HEK293 (cell line): ENCODE measurements around the gene DIS3L2.

ENCODE experiments used
- CTCF ChIA-PET: fragments of 350-600 bp; formaldehyde crosslinking; extraction: SDS; loops from one replicate; lab custom pipeline; 2021; ENCODE audit warnings: antibody characterized with exemption; lab: Yijun Ruan, JAX
- POLR2A ChIA-PET: fragments of 300-600 bp; formaldehyde crosslinking; extraction: SDS; loops from one replicate; lab custom pipeline; 2020; ENCODE audit warnings: antibody characterized with exemption, inconsistent platforms; lab: Yijun Ruan, JAX
- H3K27ac ChIP-seq: fragments of 200-500 bp; sonication (Bioruptor generic); 2 replicates; pipeline ENCODE4 v1.5.1; 2014; ENCODE audit warnings: low read depth, low read length, control low read depth, inconsistent platforms; ENCODE audit errors: extremely low read depth
- H3K36me3 ChIP-seq, 2 experiments: fragments of 200-500 bp in 1 of 2; sonication (Bioruptor generic) in 1 of 2; 1 replicate in 1 of 2; 2 replicates in 1 of 2; pipeline ENCODE4 v1.5.1; 2014 to 2017; ENCODE audit warnings: inconsistent platforms in 2 of 2, low read length in 2 of 2; ENCODE audit not compliant: control insufficient read depth in 2 of 2, insufficient read depth in 1 of 2
- H3K4me1 ChIP-seq: fragments of 200-500 bp; sonication (Bioruptor generic); 2 replicates; pipeline ENCODE4 v1.5.1; 2014; ENCODE audit warnings: mild to moderate bottlenecking, low read length, inconsistent platforms; ENCODE audit not compliant: control insufficient read depth, insufficient read depth
- H3K4me3 ChIP-seq: 2 replicates; pipeline ENCODE4 v1.5.1; 2011; ENCODE audit warnings: low read depth, mild to moderate bottlenecking, control low read depth, low read length, moderate library complexity
- H3K9me3 ChIP-seq: fragments of 200-500 bp; sonication (Bioruptor generic); 2 replicates; pipeline ENCODE4 v1.5.1; 2014; ENCODE audit warnings: low read depth, low read length, inconsistent platforms; ENCODE audit not compliant: control insufficient read depth, insufficient read depth
- BCL11A ChIP-seq: fragments of 450-650 bp; formaldehyde crosslinking; IDR thresholded peaks from 2 replicates; pipeline ENCODE4 v1.5.1; 2016; ENCODE audit warnings: low read depth, missing biosample characterization, missing genetic modification characterization
- BCL11B ChIP-seq: fragments of 450-650 bp; formaldehyde crosslinking; IDR thresholded peaks from 2 replicates; pipeline ENCODE4 v1.5.1; 2016; ENCODE audit warnings: low read depth, missing biosample characterization, missing genetic modification characterization
- EGR2 ChIP-seq: fragments of 450-650 bp; formaldehyde crosslinking; IDR thresholded peaks from 2 replicates; pipeline ENCODE4 v1.5.1; 2016; ENCODE audit warnings: low read depth, missing biosample characterization, missing genetic modification characterization
- GLI4 ChIP-seq: fragments of 450-650 bp; formaldehyde crosslinking; IDR thresholded peaks from 2 replicates; pipeline ENCODE4 v1.5.1; 2016; ENCODE audit warnings: missing biosample characterization, missing genetic modification characterization
- INSM2 ChIP-seq: fragments of 450-650 bp; formaldehyde crosslinking; IDR thresholded peaks from 2 replicates; pipeline ENCODE4 v1.5.1; 2016; ENCODE audit warnings: missing biosample characterization, missing genetic modification characterization
- PRDM4 ChIP-seq: fragments of 450-650 bp; formaldehyde crosslinking; IDR thresholded peaks from 2 replicates; pipeline ENCODE4 v1.5.1; 2017; ENCODE audit warnings: missing biosample characterization, missing genetic modification characterization
- SCRT1 ChIP-seq: fragments of 450-650 bp; formaldehyde crosslinking; IDR thresholded peaks from 2 replicates; pipeline ENCODE4 v1.5.1; 2016; ENCODE audit warnings: missing biosample characterization, missing genetic modification characterization, borderline replicate concordance
- ZBTB44 ChIP-seq: fragments of 450-650 bp; IDR thresholded peaks from 2 replicates; pipeline ENCODE4 v1.5.1; 2018; ENCODE audit warnings: missing biosample characterization, mild to moderate bottlenecking, missing genetic modification characterization
- ZIC2 ChIP-seq: fragments of 450-650 bp; formaldehyde crosslinking; IDR thresholded peaks from 2 replicates; pipeline ENCODE4 v1.5.1; 2016; ENCODE audit warnings: missing biosample characterization, missing genetic modification characterization
- ZNF114 ChIP-seq: fragments of 450-650 bp; formaldehyde crosslinking; IDR thresholded peaks from 2 replicates; pipeline ENCODE4 v1.5.0; 2017; ENCODE audit warnings: missing biosample characterization, missing genetic modification characterization
- ZNF140 ChIP-seq: fragments of 450-650 bp; formaldehyde crosslinking; IDR thresholded peaks from 2 replicates; pipeline ENCODE4 v1.5.1; 2016; ENCODE audit warnings: missing biosample characterization, missing genetic modification characterization
- ZNF19 ChIP-seq: fragments of 450-650 bp; formaldehyde crosslinking; IDR thresholded peaks from 2 replicates; pipeline ENCODE4; 2016; ENCODE audit warnings: missing biosample characterization, missing genetic modification characterization, low read depth
- ZNF2 ChIP-seq: fragments of 450-650 bp; formaldehyde crosslinking; IDR thresholded peaks from 2 replicates; pipeline ENCODE4 v1.5.1; 2016; ENCODE audit warnings: missing biosample characterization, missing genetic modification characterization
- ZNF239 ChIP-seq: fragments of 450-650 bp; formaldehyde crosslinking; IDR thresholded peaks from 2 replicates; pipeline ENCODE4 v1.5.1; 2016; ENCODE audit warnings: missing biosample characterization, missing genetic modification characterization
- ZNF26 ChIP-seq: fragments of 450-650 bp; formaldehyde crosslinking; IDR thresholded peaks from 2 replicates; pipeline ENCODE4 v1.5.1; 2016; ENCODE audit warnings: missing biosample characterization, missing genetic modification characterization
- ZNF37A ChIP-seq: fragments of 450-650 bp; IDR thresholded peaks from 2 replicates; pipeline ENCODE4 v1.5.1; 2018; ENCODE audit warnings: missing biosample characterization, missing genetic modification characterization
- ZNF394 ChIP-seq: fragments of 450-650 bp; formaldehyde crosslinking; IDR thresholded peaks from 2 replicates; pipeline ENCODE4 v1.5.1; 2016; ENCODE audit warnings: missing biosample characterization, missing genetic modification characterization, mild to moderate bottlenecking, moderate library complexity, borderline replicate concordance
- ZNF473 ChIP-seq: fragments of 450-650 bp; formaldehyde crosslinking; IDR thresholded peaks from 2 replicates; pipeline ENCODE4 v1.5.1; 2017; ENCODE audit warnings: missing biosample characterization, missing genetic modification characterization
- ZNF48 ChIP-seq: fragments of 450-650 bp; formaldehyde crosslinking; IDR thresholded peaks from 2 replicates; pipeline ENCODE4 v1.5.1; 2016; ENCODE audit warnings: missing biosample characterization, missing genetic modification characterization
- ZNF521 ChIP-seq: fragments of 450-650 bp; formaldehyde crosslinking; IDR thresholded peaks from 2 replicates; pipeline ENCODE4 v1.5.1; 2017; ENCODE audit warnings: missing biosample characterization, mild to moderate bottlenecking, missing genetic modification characterization
- ZNF560 ChIP-seq: fragments of 450-650 bp; formaldehyde crosslinking; IDR thresholded peaks from 2 replicates; pipeline ENCODE4 v1.5.1; 2017; ENCODE audit warnings: missing biosample characterization, missing genetic modification characterization, borderline replicate concordance
- ZNF571 ChIP-seq: fragments of 450-650 bp; formaldehyde crosslinking; IDR thresholded peaks from 2 replicates; pipeline ENCODE4 v1.5.0; 2017; ENCODE audit warnings: missing biosample characterization, missing genetic modification characterization
- ZNF654 ChIP-seq: fragments of 450-650 bp; formaldehyde crosslinking; IDR thresholded peaks from 2 replicates; pipeline ENCODE4 v1.5.1; 2016; ENCODE audit warnings: low read depth, missing biosample characterization, missing genetic modification characterization
- ZNF677 ChIP-seq: fragments of 450-650 bp; IDR thresholded peaks from 2 replicates; pipeline ENCODE4 v1.5.0; 2018; ENCODE audit warnings: missing biosample characterization, mild to moderate bottlenecking, missing genetic modification characterization, moderate library complexity
- ZXDB ChIP-seq: fragments of 450-650 bp; formaldehyde crosslinking; IDR thresholded peaks from 2 replicates; pipeline ENCODE4 v1.5.1; 2016; ENCODE audit warnings: missing biosample characterization, missing genetic modification characterization

Gene DIS3L2

GRCh38 chr2:232296776-232297525 lies 335.4 kb downstream of the DIS3L2 start:
- POLR2A ChIA-PET: interaction anchor here (0.8 kb wide), 1 partner anchor 396 kb away, joined by 4 read pairs; no protein-coding TSS in a partner anchor
- Histone ChIP-seq H3K4me1 (peaks cover 5% of the 10 kb centered on the region), H3K9me3 (no peaks in the 10 kb centered on the region), H3K4me3 (no peak overlapping the region), H3K36me3 (no peaks in the 10 kb centered on the region), H3K27ac (no peak overlapping the region)
- TF ChIP-seq ZNF114 (no peak), ZNF677 (tag by site-specific recombination) (no peak), ZBTB44 (tag by site-specific recombination) (no peak)
- CTCF ChIA-PET: no interaction called here

GRCh38 chr2:232299084-232299483 lies 337.6 kb downstream of the DIS3L2 start:
- TF ChIP-seq ZNF48 (tag by site-specific recombination) (no peak), BCL11B (tag by site-specific recombination) (no peak), ZNF140 (no peak), ZNF654 (no peak), GLI4 (no peak), SCRT1 (tag by site-specific recombination) (no peak), ZNF521 (tag by site-specific recombination) (no peak), ZNF473 (tag by site-specific recombination) (no peak), ZNF239 (tag by site-specific recombination) (no peak), ZNF19 (no peak), INSM2 (tag by site-specific recombination) (no peak), ZNF26 (tag by site-specific recombination) (no peak), EGR2 (no peak)
- TF ChIP-seq, all 188 proteins: peak for 0
- Histone ChIP-seq H3K4me1 (peaks cover 5% of the 10 kb centered on the region; the same call in 1 of the 2 replicates), H3K27ac (no peak overlapping the region), H3K36me3 (no peaks in the 10 kb centered on the region), H3K4me3 (no peak overlapping the region), H3K9me3 (no peaks in the 10 kb centered on the region)
- POLR2A ChIA-PET: no interaction called here
- CTCF ChIA-PET: interaction anchor here (1.0 kb wide), 2 partner anchors 12 to 393 kb away, joined by 3 read pairs; no protein-coding TSS in a partner anchor

- ChIA-PET CTCF (interaction anchor here (0.7 kb wide), 2 partner anchors 10 to 158 kb away, joined by 3 read pairs; no protein-coding TSS in a partner anchor), POLR2A (no interaction called here)
- H3K4me1 ChIP-seq: peaks cover 5% of the 10 kb centered on the region; the same call in 1 of the 2 replicates
- H3K9me3 ChIP-seq: no peaks in the 10 kb centered on the region
- no peak overlapping the region for H3K27ac ChIP-seq
- H3K4me3 ChIP-seq: no peak overlapping the region
- no peaks in the 10 kb centered on the region for H3K36me3 ChIP-seq
- no peak for TF ChIP-seq BCL11A
- TF ChIP-seq ZIC2: no peak
- TF ChIP-seq ZNF37A (tag by site-specific recombination): no peak
- no peak for TF ChIP-seq PRDM4 (tag by site-specific recombination)
- TF ChIP-seq ZNF394 (tag by site-specific recombination): no peak
- no peak for TF ChIP-seq ZNF560
- no peak for TF ChIP-seq ZNF2 (tag by site-specific recombination)
- TF ChIP-seq ZNF571 (tag by site-specific recombination): no peak
- no peak for TF ChIP-seq ZXDB (tag by site-specific recombination)
Measured at GRCh38 chr2:232299927-232300674, 338.6 kb downstream of the DIS3L2 start.
